NCI-H1694 (cell line): ENCODE measurements around the gene NRP2.

Experiments used
- DNase-seq: peaks from one replicate; lab custom pipeline; 2025; lab: John Stamatoyannopoulos, UW

Gene NRP2

GRCh38 chr2:205758051-205758450 lies 75.8 kb downstream of the NRP2 start:
- DNase-seq = no peak

DNA sequence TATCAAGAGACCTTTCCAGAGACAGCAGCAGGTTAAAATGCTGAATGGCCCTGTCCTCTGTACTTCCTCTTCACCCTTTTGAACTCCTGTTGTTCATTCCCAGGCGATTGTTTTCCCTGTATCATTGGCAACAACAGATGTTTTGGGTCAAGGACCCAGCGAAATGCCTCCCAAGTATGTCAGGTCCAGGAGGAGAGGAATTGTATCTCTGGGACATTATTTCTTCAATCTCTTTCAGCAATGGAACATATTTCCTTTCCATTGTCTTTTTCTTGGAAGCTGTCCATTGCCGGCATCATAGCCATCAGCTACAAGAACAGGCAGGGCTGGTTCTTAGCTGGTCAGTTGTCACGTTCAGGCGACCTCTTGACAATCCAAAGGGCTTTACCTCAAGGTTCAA lies 76.2 kb downstream of the NRP2 start:
- no peak for DNase-seq

DNA sequence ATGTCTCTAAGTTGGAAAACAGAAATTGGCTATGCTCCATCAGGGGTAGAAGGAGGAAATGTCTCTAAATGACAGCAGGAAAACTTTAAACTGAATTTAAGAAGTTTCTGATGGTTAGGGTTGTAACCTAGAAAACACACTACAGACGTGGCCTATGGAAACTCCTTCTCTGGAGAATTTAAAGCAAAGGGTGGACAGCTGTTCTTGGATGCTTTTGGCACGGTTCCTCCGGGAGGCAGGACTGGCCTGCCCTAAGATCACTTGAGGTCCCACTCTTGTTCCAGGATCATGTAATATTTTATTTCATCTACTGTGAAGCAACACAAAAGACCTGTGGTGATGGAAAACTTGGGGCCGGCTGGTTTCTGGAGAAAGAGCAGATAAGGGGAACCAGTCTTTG lies 77.0 kb downstream of the NRP2 start:
- no peak for DNase-seq

DNA sequence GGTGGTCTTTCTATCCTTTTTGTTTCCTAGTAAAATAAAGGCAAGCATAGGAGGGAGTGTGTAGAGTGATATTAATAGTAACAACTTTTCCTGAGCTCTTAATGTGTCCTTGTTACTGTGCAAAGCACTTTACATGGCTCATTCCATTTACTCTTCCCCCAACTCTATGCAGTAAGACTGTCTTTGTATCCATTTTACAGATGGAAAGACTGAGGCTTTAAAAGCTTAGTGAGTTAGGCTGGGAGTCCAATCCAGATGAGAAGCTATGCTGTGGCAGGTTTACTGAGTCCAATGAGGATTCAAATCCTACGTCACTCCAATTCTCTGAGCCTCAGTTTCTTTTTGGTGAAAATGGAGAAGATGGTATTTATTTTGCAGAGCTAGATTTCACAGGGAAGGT lies 77.4 kb downstream of the NRP2 start:
- DNase-seq = no peak

DNA sequence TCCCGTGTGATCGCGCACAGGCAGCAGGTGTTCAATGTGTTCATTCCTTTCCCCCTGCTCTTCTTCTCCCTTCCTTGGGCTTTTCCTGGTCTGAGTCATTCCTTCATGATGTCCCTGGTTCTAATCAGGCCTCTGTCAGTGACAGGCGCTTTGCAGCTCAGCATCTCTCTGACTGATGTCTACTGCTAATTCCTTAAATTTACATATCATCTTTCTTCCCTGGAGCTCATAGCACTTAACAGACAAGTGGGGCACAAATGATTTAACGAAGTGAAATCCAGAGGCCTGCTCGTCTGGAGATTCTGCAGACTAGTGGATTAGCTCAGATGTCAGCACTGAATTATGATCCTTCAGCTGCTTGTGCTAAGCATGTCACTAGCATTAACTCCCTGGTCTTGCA lies 77.9 kb downstream of the NRP2 start:
- DNase-seq = no peak

DNA sequence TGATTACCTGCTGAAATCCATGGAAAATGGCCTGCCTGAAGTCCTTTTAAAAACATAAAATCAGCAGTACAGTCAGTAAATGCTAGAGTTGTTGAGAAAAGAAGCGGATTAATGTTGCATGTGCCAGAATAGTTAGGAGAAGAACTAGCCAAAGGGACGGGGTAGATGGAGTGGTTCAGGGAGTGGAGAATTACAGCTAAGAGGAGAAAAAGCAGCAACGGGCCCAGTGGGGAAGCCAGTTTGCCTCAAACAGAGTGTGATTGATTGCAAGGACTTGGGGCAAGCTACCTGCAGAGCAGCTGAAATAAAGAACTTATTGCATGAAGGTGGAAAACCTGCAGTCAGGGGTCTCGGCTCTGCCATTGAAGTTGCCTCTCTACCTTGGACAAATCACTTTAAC lies 79.1 kb downstream of the NRP2 start:
- DNase-seq = no peak

- DNase-seq = no peak
These were observed 80.6 kb downstream of the NRP2 start for GRCh38 chr2:205762881-205763280.

DNA sequence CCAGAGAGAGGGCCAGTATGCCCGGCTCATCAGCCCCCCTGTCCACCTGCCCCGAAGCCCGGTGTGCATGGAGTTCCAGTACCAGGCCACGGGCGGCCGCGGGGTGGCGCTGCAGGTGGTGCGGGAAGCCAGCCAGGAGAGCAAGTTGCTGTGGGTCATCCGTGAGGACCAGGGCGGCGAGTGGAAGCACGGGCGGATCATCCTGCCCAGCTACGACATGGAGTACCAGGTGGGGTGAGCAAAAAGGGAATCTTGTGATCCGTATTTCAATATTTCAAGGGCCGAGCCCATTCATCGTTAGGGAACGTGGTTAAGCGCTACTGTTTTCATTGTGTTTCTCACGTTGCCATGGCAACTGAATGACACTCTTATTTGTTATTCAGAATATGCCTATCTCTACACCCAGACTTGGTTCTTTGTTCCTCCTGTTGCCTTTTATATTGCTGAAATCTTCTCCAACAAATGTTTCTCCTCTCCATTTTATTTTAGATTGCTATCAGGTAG lies 81.5 kb downstream of the NRP2 start:
- DNase-seq = peak; percentile 57

GRCh38 chr2:205764270-205764746 lies 82.0 kb downstream of the NRP2 start:
- DNase-seq = peak; percentile 80

DNA sequence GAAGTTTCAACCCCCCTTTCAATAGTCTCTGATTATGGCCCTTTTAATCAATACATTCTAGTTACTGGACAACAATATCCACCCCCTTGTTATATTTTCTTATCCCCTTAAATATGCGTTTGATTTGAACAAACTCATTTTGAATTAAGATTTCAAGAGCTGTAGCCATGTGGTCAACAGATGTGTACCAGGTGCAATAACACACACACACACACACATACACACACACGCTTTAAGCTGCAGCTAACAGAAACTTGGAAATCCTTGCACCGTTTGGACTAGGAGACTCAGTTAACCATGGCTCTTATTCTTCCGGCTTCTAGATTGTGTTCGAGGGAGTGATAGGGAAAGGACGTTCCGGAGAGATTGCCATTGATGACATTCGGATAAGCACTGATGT lies 82.8 kb downstream of the NRP2 start:
- no peak for DNase-seq

DNA sequence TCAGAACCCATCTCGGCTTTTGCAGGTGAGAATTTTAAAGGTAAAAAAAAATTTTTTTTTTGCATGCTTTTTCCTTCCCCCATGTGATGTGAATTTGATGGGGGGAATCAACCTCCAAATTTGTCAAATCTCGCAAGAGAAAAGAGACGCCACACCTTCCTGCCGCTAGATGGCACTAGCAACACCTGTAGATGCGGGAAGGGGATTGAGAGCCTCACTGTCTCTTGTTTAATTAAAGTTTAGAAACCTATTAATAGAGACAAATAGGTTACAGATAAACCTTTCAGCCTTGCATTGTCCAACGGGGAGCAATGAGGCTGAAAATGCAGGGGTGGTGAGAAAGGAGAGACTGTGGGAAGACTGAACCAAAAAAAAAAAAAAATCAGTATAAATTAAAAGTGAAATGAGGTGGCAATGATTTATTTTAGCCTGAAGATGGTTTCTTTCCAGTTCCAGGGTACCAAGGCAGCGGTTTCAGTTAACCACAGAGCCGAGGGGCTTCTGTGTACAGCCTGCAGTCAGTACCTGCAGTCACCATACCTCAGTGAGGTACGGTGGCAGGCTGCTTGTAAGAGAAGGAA lies 84.6 kb downstream of the NRP2 start:
- peak; percentile 83 for DNase-seq

- DNase-seq = no peak
These were observed 85.3 kb downstream of the NRP2 start for GRCh38 chr2:205767617-205768016.

- no peak for DNase-seq
These were observed 86.0 kb downstream of the NRP2 start for GRCh38 chr2:205768341-205768740.

- no peak for DNase-seq
These were observed 86.7 kb downstream of the NRP2 start for GRCh38 chr2:205768815-205769494.

DNA sequence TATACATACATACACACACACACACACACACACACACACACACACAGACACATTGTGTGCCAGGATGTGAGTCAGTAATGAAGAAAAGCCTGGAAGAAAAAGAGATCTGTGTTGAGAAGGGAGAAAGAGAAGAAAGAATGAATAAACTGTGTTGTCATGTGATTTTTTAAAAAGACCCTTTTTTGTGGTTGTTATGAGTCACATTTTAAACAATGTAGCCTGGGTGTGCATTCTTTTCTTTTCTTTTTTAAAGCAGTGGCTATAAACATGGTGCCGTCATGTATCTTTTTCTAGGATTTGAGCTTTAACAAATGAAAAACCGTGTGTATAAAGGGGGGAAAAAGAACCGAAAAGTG lies 87.2 kb downstream of the NRP2 start:
- DNase-seq = no peak

DNA sequence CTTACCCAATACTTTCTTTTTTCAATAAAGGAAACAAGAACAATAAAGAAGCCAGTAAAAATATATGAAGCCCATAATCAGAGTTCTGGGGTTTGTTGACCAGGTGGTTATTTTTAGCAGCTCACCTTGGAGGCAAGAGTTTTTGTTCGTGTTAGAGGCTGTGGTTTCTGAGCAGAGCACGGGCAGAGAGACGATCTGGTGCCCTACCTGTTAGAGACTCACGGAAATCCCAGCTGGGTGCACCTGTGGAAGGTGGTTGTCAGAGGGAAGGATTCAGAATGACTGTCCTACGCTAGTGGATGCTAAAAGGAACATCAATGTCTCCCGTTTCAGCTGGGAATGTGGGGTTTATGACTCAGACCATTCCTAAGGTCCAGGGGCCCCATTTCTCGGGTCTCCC lies 87.6 kb downstream of the NRP2 start:
- DNase-seq = no peak

GRCh38 chr2:205770577-205770976 lies 88.3 kb downstream of the NRP2 start:
- no peak for DNase-seq

- no peak for DNase-seq
These were observed 88.7 kb downstream of the NRP2 start for GRCh38 chr2:205771031-205771430.

DNA sequence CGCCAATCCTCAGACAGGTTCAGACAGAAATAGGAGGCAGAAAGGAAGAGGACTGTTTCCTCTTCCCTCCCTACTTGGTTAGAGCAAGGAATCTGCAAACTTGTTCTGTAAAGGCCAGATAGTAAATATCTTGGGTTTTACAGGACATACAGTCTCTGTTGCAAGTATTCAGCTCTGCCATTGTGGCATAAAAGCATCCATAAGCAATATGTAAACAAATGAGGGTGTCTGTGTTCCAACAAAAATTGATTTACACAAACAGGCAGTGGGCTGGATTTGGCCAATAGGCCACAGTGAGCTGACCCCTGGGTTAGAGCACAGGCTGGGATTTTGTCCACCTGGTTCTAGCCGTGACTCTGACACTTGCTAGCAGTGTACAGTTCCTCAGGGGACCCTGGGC lies 89.4 kb downstream of the NRP2 start:
- no peak for DNase-seq

GRCh38 chr2:205772983-205773382 lies 90.7 kb downstream of the NRP2 start:
- DNase-seq = no peak

- no peak for DNase-seq
These were observed 91.7 kb downstream of the NRP2 start for GRCh38 chr2:205773989-205774388.

GRCh38 chr2:205775097-205775877 lies 93.0 kb downstream of the NRP2 start:
- DNase-seq = peak; percentile 84

- DNase-seq = no peak
These were observed 93.8 kb downstream of the NRP2 start for GRCh38 chr2:205776139-205776538.
